Fibroblast of skin of right biceps (primary cell): ENCODE measurements around the gene ASB7.

Experiments used
- DNase-seq: peaks from one replicate; pipeline ENCODE4 v3.0.0-alpha.2; 2013

The ASB7 gene

GRCh38 chr15:100598655-100599054 is 3.7 kb upstream of the ASB7 start:
- no peak for DNase-seq

- DNase-seq: no peak
These were observed 1.2 kb upstream of the ASB7 start for GRCh38 chr15:100601163-100601562.

- no peak for DNase-seq
These were observed 749 bp upstream of the ASB7 start for GRCh38 chr15:100601617-100602063.

GRCh38 chr15:100602823-100603393 is 519 bp downstream of the ASB7 start:
- DNase-seq: no peak

- no peak for DNase-seq
These were observed 10.2 kb downstream of the ASB7 start for GRCh38 chr15:100612539-100612938.

GRCh38 chr15:100613208-100613607 is 10.8 kb downstream of the ASB7 start:
- no peak for DNase-seq

GRCh38 chr15:100614336-100614735 is 11.9 kb downstream of the ASB7 start:
- no peak for DNase-seq

- DNase-seq: no peak
These were observed 12.5 kb downstream of the ASB7 start for GRCh38 chr15:100614918-100615317.

GRCh38 chr15:100615801-100616200 is 13.4 kb downstream of the ASB7 start:
- DNase-seq: no peak

- DNase-seq: no peak
These were observed 14.3 kb downstream of the ASB7 start for GRCh38 chr15:100616700-100617099.

- peak; percentile 24 for DNase-seq
These were observed 20.9 kb downstream of the ASB7 start for GRCh38 chr15:100623301-100623700.

- peak; percentile 65 for DNase-seq
These were observed 25.5 kb downstream of the ASB7 start for GRCh38 chr15:100627789-100628395.

GRCh38 chr15:100628746-100629145 is 26.4 kb downstream of the ASB7 start:
- peak; percentile 51 for DNase-seq

GRCh38 chr15:100631831-100632230 is 29.4 kb downstream of the ASB7 start:
- DNase-seq: no peak

GRCh38 chr15:100633763-100634075 is 31.3 kb downstream of the ASB7 start:
- DNase-seq: no peak

- no peak for DNase-seq
These were observed 33.1 kb downstream of the ASB7 start for GRCh38 chr15:100635406-100636071.

GRCh38 chr15:100638177-100638730 is 35.9 kb downstream of the ASB7 start:
- no peak for DNase-seq

GRCh38 chr15:100642213-100642949 is 40.0 kb downstream of the ASB7 start:
- DNase-seq: no peak

GRCh38 chr15:100642950-100643338 is 40.6 kb downstream of the ASB7 start:
- no peak for DNase-seq

GRCh38 chr15:100645671-100646070 is 43.3 kb downstream of the ASB7 start:
- no peak for DNase-seq

- DNase-seq: no peak
These were observed 46.6 kb downstream of the ASB7 start for GRCh38 chr15:100648951-100649350.

- no peak for DNase-seq
These were observed 48.3 kb downstream of the ASB7 start for GRCh38 chr15:100650685-100651084.

GRCh38 chr15:100651253-100651652 is 48.9 kb downstream of the ASB7 start:
- DNase-seq: peak; percentile 40

- no peak for DNase-seq
These were observed 49.7 kb downstream of the ASB7 start for GRCh38 chr15:100652116-100652515.
